B cell (primary cell): Measurements from ENCODE around the gene CLRN2. TPM values are rescaled to one million over a fixed set of nuclear protein-coding genes. Genes with fewer than 3 reads are reported as not detected.

ENCODE experiments used
- ATAC-seq: fragments of 200-7000 bp; cut with Tn5 transposase; one replicate; pipeline ENCODE4 v1.10.0; 2021; ENCODE audit warnings: low read depth, mild to moderate bottlenecking, moderate number of reproducible peaks, moderate library complexity
- CTCF ChIA-PET: fragments of 350-600 bp; sonication (Branson Sonifier 250); formaldehyde crosslinking; loops from one replicate; lab custom pipeline; 2021; ENCODE audit warnings: antibody characterized with exemption, inconsistent platforms; lab: Charles Lee
- POLR2A ChIA-PET: fragments of 350-600 bp; sonication (Branson Sonifier 250); formaldehyde crosslinking; loops from one replicate; lab custom pipeline; 2021; ENCODE audit warnings: antibody characterized with exemption; lab: Charles Lee
- DNase-seq: peaks from one replicate; pipeline ENCODE4 v3.0.0; 2013
- H2AFZ ChIP-seq: 2 replicates; pipeline ENCODE4 v1.6.1; 2012; ENCODE audit warnings: mild to moderate bottlenecking, low read depth, low read length; ENCODE audit not compliant: insufficient read depth, poor library complexity, severe bottlenecking
- H3K27ac ChIP-seq, 2 donors: 1 replicate in 1 of 2; 2 replicates in 1 of 2; pipeline ENCODE4 v1.5.1; 2012 to 2013; ENCODE audit warnings: low read length in 2 of 2, mild to moderate bottlenecking in 2 of 2, moderate library complexity in 1 of 2
- H3K27me3 ChIP-seq, 4 experiments: fragments of 200-600 bp in 1 of 4; sonication (generic) in 1 of 4; replicated peaks in 1 of 4; 1 replicate in 2 of 4; 2 replicates in 2 of 4; pipeline versions ENCODE4 v1.6.1 to v1.7.0; 2013 to 2016; ENCODE audit warnings: low read length in 3 of 4, mild to moderate bottlenecking in 2 of 4, mixed read lengths in 1 of 4, moderate library complexity in 1 of 4; ENCODE audit not compliant: insufficient read depth in 4 of 4, control insufficient read depth in 3 of 4; ENCODE audit errors: control extremely low read depth in 1 of 4
- H3K36me3 ChIP-seq, 2 experiments: replicated peaks in 1 of 2; 1 replicate in 1 of 2; 2 replicates in 1 of 2; pipeline versions ENCODE4 v1.6.1 to v1.7.1; 2013; ENCODE audit warnings: low read length in 1 of 2; ENCODE audit not compliant: insufficient read depth in 2 of 2, control insufficient read depth in 1 of 2; ENCODE audit errors: control extremely low read depth in 1 of 2, extremely low read depth in 1 of 2
- H3K4me1 ChIP-seq, 2 donors: fragments of 200-600 bp in 1 of 2; sonication (generic) in 1 of 2; 1 replicate in 1 of 2; 2 replicates in 1 of 2; pipeline versions ENCODE4 v1.5.1 to v1.6.1; 2013 to 2017; ENCODE audit warnings: low read length in 2 of 2; ENCODE audit not compliant: control insufficient read depth in 2 of 2, insufficient read depth in 2 of 2
- H3K4me2 ChIP-seq: replicated peaks from 2 replicates; pipeline ENCODE3; 2012; ENCODE audit warnings: mild to moderate bottlenecking, low read depth, low read length; ENCODE audit not compliant: poor library complexity, severe bottlenecking
- H3K4me3 ChIP-seq, 5 experiments: fragments of 200-600 bp in 1 of 5; sonication (generic) in 1 of 5; 1 replicate in 3 of 5; 2 replicates in 2 of 5; pipeline versions ENCODE4 v1.5.1 to v1.7.0; 2011 to 2016; ENCODE audit warnings: low read length in 4 of 5, mild to moderate bottlenecking in 4 of 5, low read depth in 2 of 5, control low read depth in 1 of 5, moderate library complexity in 1 of 5; ENCODE audit not compliant: insufficient read depth in 1 of 5; ENCODE audit errors: control extremely low read depth in 1 of 5, extremely low read depth in 1 of 5
- H3K79me2 ChIP-seq: fragments of 200-600 bp; sonication (generic); one replicate; pipeline ENCODE4 v1.6.0; 2016; ENCODE audit warnings: low read length; ENCODE audit not compliant: control insufficient read depth, insufficient read depth
- H3K9ac ChIP-seq: fragments of 200-600 bp; sonication (generic); 2 replicates; pipeline ENCODE4 v1.6.1; 2017; ENCODE audit warnings: mild to moderate bottlenecking, low read length, moderate library complexity
- H3K9me3 ChIP-seq, 3 donors: one replicate each; pipeline versions ENCODE4 v1.6.1 to v1.7.1; 2013; ENCODE audit warnings: low read length in 2 of 3; ENCODE audit not compliant: control insufficient read depth in 2 of 3, insufficient read depth in 1 of 3; ENCODE audit errors: control extremely low read depth in 1 of 3
- H4K20me1 ChIP-seq: 2 replicates; pipeline ENCODE4 v1.6.0; 2012; ENCODE audit warnings: mild to moderate bottlenecking, low read length; ENCODE audit not compliant: insufficient read depth, control insufficient read depth, poor library complexity, severe bottlenecking
- H3K27ac Mint-ChIP-seq: one replicate; pipeline ENCODE4 v1.8.0; 2021; ENCODE audit warnings: mixed read lengths
- H3K27me3 Mint-ChIP-seq: one replicate; pipeline ENCODE4 v1.8.0; 2021; ENCODE audit warnings: mixed read lengths
- H3K4me1 Mint-ChIP-seq: one replicate; pipeline ENCODE4 v1.8.0; 2021; ENCODE audit warnings: mixed read lengths
- H3K4me3 Mint-ChIP-seq: one replicate; pipeline ENCODE4 v1.8.0; 2021; ENCODE audit warnings: mixed read lengths
- H3K9me3 Mint-ChIP-seq: one replicate; pipeline ENCODE4 v1.8.0; 2022; ENCODE audit warnings: mixed read lengths; ENCODE audit not compliant: insufficient read depth
- EZH2 ChIP-seq: IDR thresholded peaks from 2 replicates; pipeline ENCODE4 v1.6.1; 2012; ENCODE audit warnings: borderline replicate concordance, low read depth, mild to moderate bottlenecking, moderate library complexity, low read length; ENCODE audit not compliant: insufficient read depth, poor library complexity, severe bottlenecking
- WGBS: methylation state at CpG from one replicate; pipeline ENCODE4 v1.1.5; 2013; ENCODE audit warnings: missing lambda C conversion rate; ENCODE audit not compliant: insufficient coverage; 5-methylcytosine and 5-hydroxymethylcytosine counted together
- intact Hi-C: fragments of 100-400 bp; cut with micrococcal nuclease; formaldehyde crosslinking; loops from one replicate; pipeline ENCODE4 v1.10.0; 2022
- polyA plus RNA-seq: library from polyadenylated mRNA; depleted of rRNA; stranded (reverse); fragments of >200 nt; gene quantifications from 2 replicates; pipeline ENCODE4 v1.2.3, GENCODE V29; 2012
- total RNA-seq, 2 donors: library from RNA; stranded (reverse); fragments of 120-200 nt in 1 of 2; gene quantifications; 1 replicate in 1 of 2; 2 replicates in 1 of 2; pipeline versions ENCODE4 v1.2.3 to v1.2.4, GENCODE V29; 2013 to 2022
- TF ChIP-seq, protein P1 (sequence below): fragments of 200-600 bp; IDR thresholded peaks from one replicate; pipeline ENCODE4 v1.8.0; 2022; ENCODE audit warnings: antibody characterized with exemption, mild to moderate bottlenecking

CLRN2 gene
- total and polyA plus RNA-seq, 2 donors (not counting 1 experiment from before 2014, with no cell fraction given) = not detected

DNA sequence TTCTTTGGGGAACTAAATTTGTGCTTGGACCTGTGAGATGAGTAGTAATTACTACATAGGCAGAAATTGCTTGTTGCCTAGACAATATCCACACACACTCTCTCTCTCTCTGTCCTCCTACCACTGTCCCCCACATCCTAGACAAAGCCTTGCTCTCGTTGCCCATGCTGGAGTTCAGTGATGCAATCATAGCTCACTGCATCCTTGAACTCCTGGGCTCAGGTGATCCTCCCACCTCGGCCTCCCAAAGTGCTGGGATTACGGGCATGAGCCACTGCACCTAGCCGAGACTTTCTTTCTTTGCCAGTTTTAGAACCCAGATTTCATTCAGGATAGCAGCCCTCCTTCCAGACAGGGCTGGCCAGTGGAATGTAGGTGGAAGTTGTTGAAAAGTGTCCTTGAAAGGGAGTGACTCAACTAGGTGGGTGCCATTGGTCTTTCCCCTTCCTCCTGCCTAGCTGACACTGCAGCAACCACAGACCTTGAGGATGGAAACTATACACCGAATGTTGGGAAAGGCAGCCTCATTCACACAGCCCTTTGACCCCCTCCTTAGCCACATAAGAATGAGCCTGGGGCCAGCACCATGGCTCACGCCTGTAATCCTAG, 45.2 kb downstream of the CLRN2 start:
- Histone ChIP-seq H3K9ac (no peak overlapping the region), H2AFZ (no peak overlapping the region), H3K4me3 (no peak overlapping the region), H4K20me1 (no peaks in the 10 kb centered on the region), H3K4me1 (no peaks in the 10 kb centered on the region), H3K36me3 (no peaks in the 10 kb centered on the region), H3K27me3 (no peaks in the 10 kb centered on the region), H3K79me2 (no peaks in the 10 kb centered on the region), H3K27ac (no peak overlapping the region), H3K9me3 (no peaks in the 10 kb centered on the region), H3K4me2 (no peak overlapping the region)
- Mint-ChIP-seq H3K9me3 (no peaks in the 10 kb centered on the region), H3K4me3 (no peak overlapping the region), H3K4me1 (no peaks in the 10 kb centered on the region), H3K27me3 (peaks cover 10% of the 10 kb centered on the region), H3K27ac (no peak overlapping the region)
- intact Hi-C loops = no loop called here
- 90% methylated on average over 6 of the region's 6 CpGs for WGBS
- CTCF ChIA-PET = no interaction called here
- ATAC-seq (no peak), DNase-seq (no peak)
- TF ChIP-seq EZH2 = no peak
- POLR2A ChIA-PET = no interaction called here

DNA sequence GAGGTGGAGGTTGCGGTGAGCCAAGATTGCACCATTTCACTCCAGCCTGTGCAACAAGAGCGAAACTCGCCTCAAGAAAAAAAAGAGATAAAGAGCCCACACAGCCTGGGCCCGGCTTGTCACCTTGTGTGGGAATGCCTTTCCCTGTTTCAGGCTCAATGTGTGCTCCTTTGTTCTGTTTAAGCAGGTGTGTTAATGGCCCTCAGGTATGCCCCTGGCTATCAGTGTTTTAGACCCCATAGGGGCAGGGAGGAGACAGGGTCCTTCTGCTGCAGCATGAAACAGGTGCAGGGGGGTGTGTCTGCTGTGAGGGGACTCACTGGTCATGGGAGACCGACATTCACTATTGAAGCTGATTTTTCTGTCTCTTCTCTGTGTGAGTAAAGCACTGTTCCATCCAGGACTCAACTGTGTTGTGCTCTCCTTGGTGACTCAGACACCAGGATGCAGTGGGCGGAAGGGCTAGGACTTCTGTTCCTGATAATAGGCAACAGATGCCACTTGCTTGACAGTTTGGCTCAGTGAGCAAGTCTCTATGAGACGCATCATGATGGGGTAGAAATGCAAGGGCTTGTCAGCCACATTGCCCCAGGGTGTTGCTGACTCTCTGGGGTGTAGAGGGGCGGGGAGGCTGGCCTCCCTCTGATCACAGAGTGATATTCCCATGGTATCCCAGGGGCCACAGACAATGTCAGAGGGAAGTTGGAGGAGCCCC, 46.4 kb downstream of the CLRN2 start:
- Histone ChIP-seq H3K27me3 (peaks cover 0 to 4% (median 0%) of the 10 kb centered on the region in 4 experiments), H3K36me3 (no peaks in the 10 kb centered on the region), H3K4me3 (no peak overlapping the region), H3K4me1 (no peaks in the 10 kb centered on the region), H4K20me1 (no peaks in the 10 kb centered on the region), H3K79me2 (no peaks in the 10 kb centered on the region), H2AFZ (no peak overlapping the region), H3K9me3 (no peaks in the 10 kb centered on the region), H3K4me2 (no peak overlapping the region), H3K9ac (no peak overlapping the region), H3K27ac (no peak overlapping the region)
- H3K9me3 Mint-ChIP-seq = no peaks in the 10 kb centered on the region
- ChIA-PET POLR2A (no interaction called here), CTCF (no interaction called here)
- peaks cover 4% of the 10 kb centered on the region for H3K27me3 Mint-ChIP-seq
- WGBS = 89% methylated on average over 7 of the region's 8 CpGs
- ATAC-seq (no peak), DNase-seq (no peak)
- TF ChIP-seq, protein P1, sequence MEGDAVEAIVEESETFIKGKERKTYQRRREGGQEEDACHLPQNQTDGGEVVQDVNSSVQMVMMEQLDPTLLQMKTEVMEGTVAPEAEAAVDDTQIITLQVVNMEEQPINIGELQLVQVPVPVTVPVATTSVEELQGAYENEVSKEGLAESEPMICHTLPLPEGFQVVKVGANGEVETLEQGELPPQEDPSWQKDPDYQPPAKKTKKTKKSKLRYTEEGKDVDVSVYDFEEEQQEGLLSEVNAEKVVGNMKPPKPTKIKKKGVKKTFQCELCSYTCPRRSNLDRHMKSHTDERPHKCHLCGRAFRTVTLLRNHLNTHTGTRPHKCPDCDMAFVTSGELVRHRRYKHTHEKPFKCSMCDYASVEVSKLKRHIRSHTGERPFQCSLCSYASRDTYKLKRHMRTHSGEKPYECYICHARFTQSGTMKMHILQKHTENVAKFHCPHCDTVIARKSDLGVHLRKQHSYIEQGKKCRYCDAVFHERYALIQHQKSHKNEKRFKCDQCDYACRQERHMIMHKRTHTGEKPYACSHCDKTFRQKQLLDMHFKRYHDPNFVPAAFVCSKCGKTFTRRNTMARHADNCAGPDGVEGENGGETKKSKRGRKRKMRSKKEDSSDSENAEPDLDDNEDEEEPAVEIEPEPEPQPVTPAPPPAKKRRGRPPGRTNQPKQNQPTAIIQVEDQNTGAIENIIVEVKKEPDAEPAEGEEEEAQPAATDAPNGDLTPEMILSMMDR = no peak
- TF ChIP-seq EZH2 = no peak
- intact Hi-C loops = no loop called here
- no peak overlapping the region for H3K27ac Mint-ChIP-seq
- H3K4me3 Mint-ChIP-seq = no peak overlapping the region
- no peaks in the 10 kb centered on the region for H3K4me1 Mint-ChIP-seq
